Effector CD4-positive, alpha-beta T cell (primary cell): Measurements from ENCODE around the gene ZFP90.
A peak's percentile ranks its signal among the peaks of the same experiment; 100 is the strongest.
"Not testable (repeated sequence)": the region's sequence is repeated elsewhere in the genome, so short reads cannot be mapped to it uniquely, and the experiment has no call there.

Experiments
- DNase-seq: peaks from one replicate; pipeline ENCODE4 v3.0.0-alpha.2; 2020

The ZFP90 gene

DNA sequence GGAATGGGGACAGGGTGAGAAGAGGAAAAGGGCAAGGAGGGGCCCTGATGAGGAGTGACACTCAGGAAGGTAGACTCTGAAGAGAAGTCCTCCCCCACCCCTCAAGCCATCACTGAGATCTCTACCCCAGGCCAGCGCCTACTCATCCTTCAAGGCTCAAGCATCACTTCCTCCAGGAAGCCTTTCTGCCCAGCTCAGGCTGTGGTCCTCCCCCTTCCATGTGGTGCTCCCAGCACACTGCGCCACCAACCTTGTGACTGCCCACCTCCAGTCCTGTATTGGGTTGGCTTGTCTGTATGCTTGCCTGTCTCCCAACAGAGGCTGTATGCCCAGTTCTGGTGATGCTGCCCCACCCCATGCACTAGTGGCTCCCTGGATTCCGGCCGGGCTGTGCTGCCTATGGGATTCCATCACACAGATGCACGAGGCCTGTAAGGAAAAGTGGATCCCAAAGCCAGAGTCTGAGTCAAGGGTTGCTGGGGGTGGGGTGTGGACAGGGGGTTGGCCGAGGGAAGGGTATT, 19.8 kb upstream of the ZFP90 start:
- no peak for DNase-seq

GRCh38 chr16:68520649-68521086, 18.4 kb upstream of the ZFP90 start:
- DNase-seq, result peak; percentile 84

DNA sequence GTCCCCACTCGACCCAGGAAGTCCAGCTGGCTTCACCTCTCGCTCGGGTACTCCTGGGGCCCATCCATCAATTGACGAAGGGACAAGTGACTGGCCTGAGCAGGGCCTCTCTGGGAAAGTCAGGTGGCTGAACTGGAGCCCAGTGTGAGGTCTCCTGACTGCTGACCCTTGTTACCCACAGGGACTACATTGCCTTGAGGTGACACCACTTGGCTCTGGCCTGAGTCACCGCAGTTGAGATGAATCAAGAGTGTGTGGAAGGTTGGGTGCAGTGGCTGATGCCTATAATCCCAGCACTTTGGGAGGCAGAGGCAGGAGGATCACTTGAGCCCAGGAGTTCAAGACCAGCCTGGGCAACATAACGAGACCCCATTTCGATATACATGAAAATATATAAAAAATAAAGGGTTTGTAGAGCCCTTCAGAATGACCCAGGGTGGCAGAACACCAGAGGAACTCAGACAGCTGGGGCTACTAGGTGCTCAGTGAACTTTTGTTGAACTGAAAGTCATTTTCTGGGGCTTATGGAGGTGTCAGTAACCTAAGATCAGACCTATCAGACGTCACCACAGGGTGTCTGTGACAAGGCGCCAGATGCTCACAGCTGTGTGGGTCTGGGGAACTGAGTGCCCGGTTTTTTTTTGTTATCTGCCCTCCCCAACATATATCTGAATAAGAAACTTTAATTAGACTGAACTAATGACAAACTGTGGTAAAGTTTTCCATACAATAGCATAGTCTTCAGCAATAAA, 14.8 kb upstream of the ZFP90 start:
- no peak for DNase-seq

DNA sequence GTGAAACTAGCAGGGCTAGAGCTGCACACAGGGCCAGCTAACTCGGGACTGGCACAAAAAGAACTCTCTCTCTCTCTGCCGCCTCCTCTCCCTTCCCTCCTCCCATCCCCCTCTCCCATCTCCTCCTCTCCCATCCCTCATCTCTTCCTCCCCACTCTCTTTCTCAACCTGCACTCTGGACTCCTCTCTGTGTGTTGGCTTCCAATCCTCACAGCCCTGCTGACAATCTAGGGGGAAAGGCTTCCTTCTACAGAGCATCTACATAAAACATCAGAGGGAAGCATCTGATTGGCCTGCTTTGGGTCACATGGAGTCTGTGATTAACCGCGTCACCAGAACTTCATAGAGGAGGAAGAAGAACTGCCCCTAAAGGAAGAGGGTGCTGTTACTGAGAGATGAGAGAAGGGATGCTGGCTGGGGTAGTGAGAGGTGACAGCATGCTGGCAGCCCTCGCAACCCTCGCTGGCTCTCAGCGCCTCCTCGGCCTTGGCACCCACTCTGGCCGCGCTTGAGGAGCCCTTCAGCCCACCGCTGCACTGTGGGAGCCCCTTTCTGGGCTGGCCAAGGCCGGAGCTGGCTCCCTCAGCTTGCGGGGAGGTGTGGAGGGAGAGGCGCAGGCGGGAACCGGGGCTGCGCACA, 12.8 kb upstream of the ZFP90 start:
- DNase-seq, result no peak

GRCh38 chr16:68526782-68527145, 12.3 kb upstream of the ZFP90 start:
- DNase-seq, result no peak

- DNase-seq, result no peak
Observed at GRCh38 chr16:68528233-68528632, 10.9 kb upstream of the ZFP90 start.

GRCh38 chr16:68528686-68529379, 10.3 kb upstream of the ZFP90 start:
- peak; percentile 88 for DNase-seq

DNA sequence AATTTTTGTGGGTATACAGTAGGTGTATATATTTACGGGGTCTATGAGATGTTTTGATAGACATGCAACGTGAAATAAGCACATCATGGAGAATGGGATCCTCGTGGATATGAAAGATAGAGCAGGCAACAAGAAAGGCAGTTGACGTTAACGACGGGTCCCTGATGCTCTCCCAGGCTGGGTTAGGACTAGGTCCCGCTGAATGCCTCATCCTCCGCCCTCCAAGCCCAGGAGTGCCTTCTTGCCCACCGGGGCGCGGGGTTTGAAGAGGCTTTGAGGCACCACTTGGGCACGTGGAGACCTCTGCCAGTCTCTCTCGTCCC, 9.5 kb upstream of the ZFP90 start:
- DNase-seq, result no peak

DNA sequence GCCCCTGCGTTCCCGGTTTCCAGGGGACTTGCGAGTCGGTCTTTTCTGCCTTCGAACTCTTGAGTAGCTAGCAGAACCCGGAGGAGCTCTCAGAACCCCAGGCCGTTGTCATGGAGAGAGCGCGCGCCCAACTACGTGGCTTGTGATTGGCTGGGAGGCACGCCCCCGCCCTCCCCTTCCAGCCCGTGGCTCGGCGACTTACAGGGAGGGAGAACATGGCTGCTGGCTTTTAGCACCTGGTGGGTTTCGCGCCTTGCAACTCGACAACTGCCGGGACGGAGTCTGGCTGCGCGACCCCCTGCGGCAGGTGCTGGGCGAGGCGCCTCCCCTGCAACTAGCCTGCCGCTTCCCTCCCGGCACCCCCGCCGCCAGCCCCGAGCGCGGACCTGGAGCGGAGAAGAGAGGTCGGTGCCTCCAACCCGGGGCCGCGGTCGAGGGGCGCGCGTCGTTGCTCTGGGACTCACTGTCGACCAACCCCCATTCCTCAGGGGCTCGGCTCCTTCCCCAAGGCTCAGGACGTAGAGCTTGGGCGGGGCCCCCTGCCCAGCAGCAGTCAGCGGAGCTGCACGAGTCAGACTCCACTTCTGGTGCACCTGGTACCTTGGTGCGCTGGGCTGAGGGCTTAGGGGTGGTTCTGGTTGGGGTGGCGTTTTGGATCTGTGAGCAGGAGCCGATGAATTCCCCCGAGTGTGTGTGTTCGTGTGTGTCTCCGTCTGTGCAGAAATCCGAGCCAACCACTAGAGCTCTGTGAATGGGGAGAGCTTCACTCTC, 9.0 kb upstream of the ZFP90 start:
- peak; percentile 82 for DNase-seq

- DNase-seq, result no peak
Observed at GRCh38 chr16:68533937-68534336, 5.2 kb upstream of the ZFP90 start.

DNA sequence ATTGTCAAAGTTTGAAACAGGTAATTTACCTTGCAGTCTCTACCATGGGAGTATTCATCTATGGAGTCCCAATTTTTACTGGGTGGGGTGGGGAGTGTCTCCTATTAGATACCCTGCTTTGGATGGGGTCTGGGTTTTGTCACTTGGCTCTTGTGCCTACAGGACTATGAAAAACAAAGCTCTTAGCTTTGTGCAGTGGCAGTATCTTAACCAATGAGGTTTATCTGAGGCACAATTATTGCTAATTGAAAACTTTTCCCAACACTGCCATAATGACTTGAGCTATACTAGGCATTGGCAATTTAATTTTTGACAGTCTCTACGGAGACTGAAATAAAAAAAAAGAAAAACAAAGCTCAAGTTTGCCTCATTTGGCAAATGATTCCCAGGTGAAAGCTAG, 3.8 kb upstream of the ZFP90 start:
- no peak for DNase-seq

GRCh38 chr16:68539711-68540239, 684 bp downstream of the ZFP90 start:
- DNase-seq, result no peak

DNA sequence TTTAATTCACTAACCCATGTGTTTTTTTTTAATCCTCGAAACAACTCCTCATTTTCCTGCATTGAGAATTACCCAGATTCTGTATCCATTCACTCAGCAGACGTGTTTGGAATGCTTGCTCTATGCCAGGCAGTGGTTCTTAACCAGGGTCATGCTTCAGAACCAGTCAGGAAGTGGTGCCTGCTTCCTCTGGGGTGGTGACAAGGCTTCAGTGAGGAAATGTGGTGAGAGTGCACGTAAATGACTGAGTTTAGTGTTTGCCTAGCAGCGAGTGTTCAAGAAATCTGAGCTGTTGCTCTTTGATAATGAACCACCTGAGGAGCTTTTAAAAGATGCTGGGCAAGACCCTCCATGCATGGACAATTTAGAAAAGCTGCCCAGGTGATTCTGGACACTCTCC, 9.9 kb downstream of the ZFP90 start:
- DNase-seq, result peak; percentile 11

GRCh38 chr16:68553186-68553585, 14.1 kb downstream of the ZFP90 start:
- DNase-seq, result no peak

DNA sequence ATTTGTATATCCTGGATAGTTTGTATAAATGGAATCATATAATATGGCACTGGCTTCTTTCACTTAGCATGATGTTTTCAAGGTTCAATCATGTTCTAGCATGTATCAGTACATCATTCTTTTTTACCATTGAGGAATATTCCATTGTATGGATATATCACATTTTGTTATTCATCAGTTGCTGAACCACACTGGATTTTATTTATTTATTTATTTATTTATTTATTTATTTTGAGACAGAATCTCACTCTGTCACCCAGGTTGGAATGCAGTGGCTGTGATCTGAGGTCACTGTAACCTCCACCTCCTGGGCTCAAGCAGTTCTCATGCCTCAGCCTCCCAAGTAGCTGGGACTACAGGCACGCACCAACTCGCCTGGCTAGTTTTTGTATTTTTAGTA, 21.2 kb downstream of the ZFP90 start:
- DNase-seq, result not testable (repeated sequence)

DNA sequence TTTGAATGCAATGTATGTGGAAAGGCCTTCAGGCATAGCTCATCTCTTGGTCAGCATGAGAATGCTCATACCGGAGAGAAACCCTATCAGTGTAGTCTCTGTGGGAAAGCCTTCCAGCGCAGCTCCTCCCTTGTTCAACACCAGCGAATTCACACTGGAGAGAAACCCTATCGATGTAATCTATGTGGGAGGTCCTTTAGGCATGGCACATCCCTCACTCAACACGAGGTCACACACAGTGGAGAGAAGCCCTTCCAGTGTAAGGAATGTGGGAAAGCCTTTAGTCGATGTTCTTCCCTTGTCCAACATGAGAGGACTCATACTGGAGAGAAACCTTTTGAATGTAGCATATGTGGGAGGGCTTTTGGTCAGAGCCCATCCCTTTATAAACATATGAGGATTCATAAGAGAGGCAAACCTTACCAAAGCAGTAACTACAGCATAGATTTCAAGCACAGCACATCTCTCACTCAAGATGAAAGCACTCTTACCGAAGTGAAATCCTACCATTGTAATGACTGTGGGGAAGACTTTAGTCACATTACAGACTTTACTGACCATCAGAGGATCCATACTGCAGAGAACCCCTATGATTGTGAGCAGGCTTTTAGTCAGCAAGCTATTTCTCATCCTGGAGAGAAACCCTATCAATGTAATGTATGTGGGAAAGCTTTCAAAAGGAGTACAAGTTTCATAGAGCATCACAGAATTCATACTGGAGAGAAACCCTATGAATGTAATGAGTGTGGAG, 24.7 kb downstream of the ZFP90 start:
- no peak for DNase-seq

DNA sequence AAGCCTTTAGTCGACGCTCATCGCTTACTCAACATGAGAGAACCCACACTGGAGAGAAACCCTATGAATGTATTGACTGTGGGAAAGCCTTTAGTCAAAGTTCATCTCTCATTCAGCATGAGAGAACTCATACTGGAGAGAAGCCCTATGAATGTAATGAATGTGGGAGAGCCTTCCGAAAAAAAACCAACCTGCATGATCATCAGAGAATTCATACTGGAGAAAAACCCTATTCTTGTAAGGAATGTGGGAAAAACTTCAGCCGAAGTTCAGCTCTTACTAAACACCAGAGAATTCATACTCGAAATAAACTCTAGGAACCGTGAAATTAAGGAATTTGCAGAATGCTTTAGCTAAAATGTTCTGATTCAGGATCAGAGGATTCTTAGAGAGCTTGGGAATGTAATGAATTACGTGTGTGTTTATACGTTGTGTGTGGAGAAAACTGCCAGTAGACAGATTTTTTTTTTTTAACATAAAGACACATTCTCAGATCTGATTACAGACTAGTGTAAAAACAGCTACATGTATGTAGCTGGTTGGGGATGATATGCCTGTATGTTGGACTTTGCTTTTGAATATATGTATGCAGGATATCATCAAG, 25.4 kb downstream of the ZFP90 start:
- DNase-seq, result no peak

GRCh38 chr16:68574479-68574878, 35.4 kb downstream of the ZFP90 start:
- no peak for DNase-seq

- no peak for DNase-seq
Observed at GRCh38 chr16:68575082-68575481, 36.0 kb downstream of the ZFP90 start.

- DNase-seq, result no peak
Observed at GRCh38 chr16:68577352-68577853, 38.3 kb downstream of the ZFP90 start.

- DNase-seq, result peak; percentile 31
Observed at GRCh38 chr16:68590201-68590994, 51.3 kb downstream of the ZFP90 start.
